HepG2 (cell line): ENCODE results near the gene DLG2. TPM values are rescaled to one million over a fixed set of nuclear protein-coding genes. Genes with fewer than 3 reads are reported as not detected.

Experiments
- ATAC-seq: fragments of 200-7000 bp; cut with Tn5 transposase; 3 replicates; pipeline ENCODE4 v1.9.1; 2020; ENCODE audit warnings: mild to moderate bottlenecking, moderate library complexity
- BruUV-seq: library from RNA; stranded (reverse); fragments of 400-500 nt; replicated peaks from 2 replicates; lab custom pipeline; 2021; lab: Mats Ljungman, UMichigan
- CTCF ChIA-PET: fragments of 300-600 bp; formaldehyde crosslinking; extraction: SDS; loops from one replicate; lab custom pipeline; 2021; ENCODE audit warnings: low total read pairs, inconsistent platforms, low intra/inter-chr PET ratio; lab: Yijun Ruan, JAX
- POLR2A ChIA-PET: fragments of 350-600 bp; sonication (Branson Sonifier 250); formaldehyde crosslinking; loops from one replicate; lab custom pipeline; 2020; ENCODE audit warnings: antibody characterized with exemption, inconsistent platforms; lab: Yijun Ruan, JAX
- DNase-seq: peaks from one replicate; pipeline ENCODE4 v3.0.0-alpha.2; 2015; ENCODE audit warnings: low spot score
- FAIRE-seq: peaks from 3 replicates; lab custom pipeline; 2011; peaks lifted over from hg19 to GRCh38; lab: Jason Lieb, UNC
- H2AFZ ChIP-seq: one replicate; pipeline ENCODE4 v1.6.1; 2011; ENCODE audit warnings: low read length, inconsistent platforms
- H3K27ac ChIP-seq: fragments of 300-600 bp; 3 replicates; pipeline ENCODE4 v1.8.0; 2011; ENCODE audit warnings: mixed run types, mild to moderate bottlenecking, mixed read lengths, low read length, inconsistent platforms; ENCODE audit not compliant: insufficient read depth; ENCODE audit errors: extremely low read length
- H3K27me3 ChIP-seq, 2 experiments: fragments of 200-600 bp in 1 of 2; 2 replicates in 1 of 2; 3 replicates in 1 of 2; pipeline versions ENCODE4 v1.6.0 to v1.8.0; 2011; ENCODE audit warnings: low read length in 2 of 2, mild to moderate bottlenecking in 2 of 2, moderate library complexity in 2 of 2, inconsistent platforms in 1 of 2; ENCODE audit not compliant: insufficient read depth in 2 of 2, control insufficient read depth in 1 of 2
- H3K36me3 ChIP-seq, 2 experiments: fragments of 200-600 bp in 1 of 2; replicated peaks in 1 of 2; 2 replicates in 1 of 2; 3 replicates in 1 of 2; pipeline versions ENCODE4 v1.5.1 to v1.8.0; 2011; ENCODE audit warnings: low read length in 2 of 2, inconsistent platforms in 1 of 2; ENCODE audit not compliant: insufficient read depth in 2 of 2, control insufficient read depth in 1 of 2
- H3K4me1 ChIP-seq: 2 replicates; pipeline ENCODE4 v1.5.1; 2012; ENCODE audit warnings: low read length, inconsistent platforms; ENCODE audit not compliant: insufficient read depth
- H3K4me2 ChIP-seq: 2 replicates; pipeline ENCODE4 v1.6.0; 2011; ENCODE audit warnings: low read depth, low read length, inconsistent platforms
- H3K4me3 ChIP-seq, 3 experiments: fragments of 200-600 bp in 1 of 3; sonication (generic), shearing (Covaris generic) in 1 of 3; replicated peaks in 1 of 3; 2 replicates each; pipeline ENCODE4 v1.5.1; 2011 to 2016; ENCODE audit warnings: low read length in 3 of 3, inconsistent platforms in 2 of 3, low read depth in 2 of 3, mild to moderate bottlenecking in 2 of 3, control low read depth in 1 of 3, mixed read lengths in 1 of 3; ENCODE audit not compliant: insufficient read depth in 1 of 3
- H3K79me2 ChIP-seq: one replicate; pipeline ENCODE4 v1.6.1; 2011; ENCODE audit warnings: low read length, inconsistent platforms; ENCODE audit not compliant: insufficient read depth
- H3K9ac ChIP-seq: 2 replicates; pipeline ENCODE4 v1.6.0; 2011; ENCODE audit warnings: mild to moderate bottlenecking, low read depth, low read length, inconsistent platforms; ENCODE audit not compliant: insufficient read depth
- H3K9me3 ChIP-seq: 2 replicates; pipeline ENCODE4 v1.5.1; 2012; ENCODE audit warnings: mild to moderate bottlenecking, low read length
- H4K20me1 ChIP-seq: 2 replicates; pipeline ENCODE4 v1.6.0; 2011; ENCODE audit warnings: inconsistent platforms, mild to moderate bottlenecking, low read length, moderate library complexity; ENCODE audit not compliant: insufficient read depth
- ATM ChIP-seq: fragments of 450-650 bp; IDR thresholded peaks from 2 replicates; pipeline ENCODE4 v1.7.1; 2017; ENCODE audit warnings: mild to moderate bottlenecking, borderline replicate concordance
- FOSL2 ChIP-seq: sonication (generic); formaldehyde crosslinking; IDR thresholded peaks from 2 replicates; pipeline ENCODE4 v1.4.0; 2020; ENCODE audit warnings: missing genetic modification reagents
- HDAC6 ChIP-seq: fragments of 200-600 bp; sonication (generic); IDR thresholded peaks from 2 replicates; pipeline ENCODE4 v1.7.0; 2017; ENCODE audit warnings: mild to moderate bottlenecking, antibody characterized with exemption, low read length, low read depth
- MEIS2 ChIP-seq: sonication (generic); formaldehyde crosslinking; IDR thresholded peaks from 2 replicates; pipeline ENCODE4 v1.9.0; 2021; ENCODE audit warnings: mild to moderate bottlenecking, missing genetic modification reagents
- NFIB ChIP-seq: sonication (generic); formaldehyde crosslinking; IDR thresholded peaks from 2 replicates; pipeline ENCODE4 v1.9.0; 2021; ENCODE audit warnings: missing genetic modification reagents, mild to moderate bottlenecking, borderline replicate concordance
- NFRKB ChIP-seq: fragments of 450-650 bp; IDR thresholded peaks from 2 replicates; pipeline ENCODE4 v1.6.1; 2017
- SNAI1 ChIP-seq: sonication (generic); formaldehyde crosslinking; IDR thresholded peaks from 2 replicates; pipeline ENCODE4 v1.5.0; 2020; ENCODE audit warnings: mild to moderate bottlenecking, missing genetic modification reagents, borderline replicate concordance
- SOX5 ChIP-seq: IDR thresholded peaks from 2 replicates; pipeline ENCODE4 v1.6.1; 2016; ENCODE audit warnings: borderline replicate concordance
- ZBTB33 ChIP-seq: sonication (generic); formaldehyde crosslinking; IDR thresholded peaks from 2 replicates; pipeline ENCODE4 v1.4.0; 2020; ENCODE audit warnings: missing genetic modification reagents
- ZFP41 ChIP-seq: sonication (generic); formaldehyde crosslinking; IDR thresholded peaks from 2 replicates; pipeline ENCODE4 v1.4.0; 2020; ENCODE audit warnings: mild to moderate bottlenecking, missing genetic modification reagents, borderline replicate concordance
- ZNF740 ChIP-seq: sonication (generic); formaldehyde crosslinking; IDR thresholded peaks from 2 replicates; pipeline ENCODE4 v1.4.0; 2020; ENCODE audit warnings: missing genetic modification reagents
- ZNF75D ChIP-seq: sonication (generic); formaldehyde crosslinking; IDR thresholded peaks from 2 replicates; pipeline ENCODE4 v1.8.1; 2023; ENCODE audit warnings: missing genetic modification reagents, mild to moderate bottlenecking, borderline replicate concordance
- WGBS: methylation state at CpG from one replicate; pipeline ENCODE4 v1.1.6; 2017; ENCODE audit warnings: low lambda C conversion rate; 5-methylcytosine and 5-hydroxymethylcytosine counted together
- in situ Hi-C: cut with HindIII; loops from 2 replicates; pipeline ENCODE4 v1.10.0; 2017; ENCODE audit warnings: low pct_unique_long_range_greater_than_20kb; ENCODE audit not compliant: extremely low pct_ligation_motif_present
- intact Hi-C: fragments of 100-400 bp; cut with micrococcal nuclease; formaldehyde crosslinking; loops from one replicate; pipeline ENCODE4 v1.10.0; 2022; ENCODE audit not compliant: unreplicated experiment
- polyA plus RNA-seq, 8 experiments: library from polyadenylated mRNA; depleted of rRNA in 3 of 8; stranded (reverse) in 7 of 8; unstranded in 1 of 8; fragments of >200 nt; fragmentation: Illumina TruSeq in 4 of 8; extraction: Trizol in 4 of 8; gene quantifications; 2 replicates each; pipeline versions ENCODE4 v1.2.1 to v1.2.3, GENCODE V29; 2011 to 2016; ENCODE audit warnings: low read depth in 4 of 8, missing spikeins in 1 of 8, mixed read lengths in 1 of 8; ENCODE audit not compliant: insufficient read depth in 1 of 8
- total RNA-seq, 5 experiments: library from RNA; depleted of rRNA; stranded (reverse); fragments of >200 nt; fragmentation: Illumina TruSeq; extraction: Trizol; gene quantifications; 2 replicates each; pipeline ENCODE4 v1.2.3, GENCODE V29; 2016; ENCODE audit warnings: low read depth in 1 of 5
- TF ChIP-seq, protein P1 (sequence below): sonication (generic); formaldehyde crosslinking; IDR thresholded peaks from 2 replicates; pipeline ENCODE4 v1.5.1; 2020; ENCODE audit warnings: missing genetic modification reagents, mild to moderate bottlenecking, borderline replicate concordance
- TF ChIP-seq, protein P2 (sequence below): IDR thresholded peaks from 2 replicates; pipeline ENCODE4 v1.6.1; 2018; ENCODE audit warnings: missing genetic modification reagents

The DLG2 gene
- total and polyA plus RNA-seq, 2 of the 13 experiments (the other 11 are each of a cell fraction or from before 2014, with no cell fraction given): 0.46 to 1.0 TPM

DNA sequence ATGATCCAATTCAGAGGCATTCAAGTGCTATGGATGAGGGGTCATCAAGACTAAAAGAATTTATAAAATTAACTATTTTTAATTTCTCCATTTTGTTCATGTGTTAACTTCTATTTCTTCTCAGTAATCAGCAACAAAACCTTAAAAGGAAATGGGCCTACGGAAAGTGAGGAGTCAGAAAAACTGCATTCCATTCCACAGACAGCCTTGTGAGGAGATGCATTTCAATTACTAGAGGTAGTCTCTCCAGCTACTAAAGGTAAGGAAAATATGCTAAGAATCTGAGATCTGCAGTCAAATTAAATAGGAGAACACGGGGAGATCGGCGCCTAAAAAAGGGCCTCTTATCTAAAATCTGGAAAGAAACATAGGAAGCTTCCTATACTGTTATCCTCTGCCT lies 661.7 kb downstream of the DLG2 start:
- in situ Hi-C loops (no loop called here), intact Hi-C loops (no loop called here)
- Histone ChIP-seq H4K20me1 (no peaks in the 10 kb centered on the region), H3K9ac (no peak overlapping the region), H3K9me3 (no peaks in the 10 kb centered on the region), H3K79me2 (no peaks in the 10 kb centered on the region), H3K27me3 (no peaks in the 10 kb centered on the region), H3K4me2 (no peak overlapping the region), H3K27ac (no peak overlapping the region), H2AFZ (no peak overlapping the region), H3K4me1 (no peaks in the 10 kb centered on the region), H3K4me3 (no peak overlapping the region), H3K36me3 (no peaks in the 10 kb centered on the region)
- DNase-seq (no peak), ATAC-seq (no peak), FAIRE-seq (no peak)
- 14% methylated on average over 4 of the region's 4 CpGs for WGBS
- TF ChIP-seq HDAC6: no peak
- TF ChIP-seq, protein P1, sequence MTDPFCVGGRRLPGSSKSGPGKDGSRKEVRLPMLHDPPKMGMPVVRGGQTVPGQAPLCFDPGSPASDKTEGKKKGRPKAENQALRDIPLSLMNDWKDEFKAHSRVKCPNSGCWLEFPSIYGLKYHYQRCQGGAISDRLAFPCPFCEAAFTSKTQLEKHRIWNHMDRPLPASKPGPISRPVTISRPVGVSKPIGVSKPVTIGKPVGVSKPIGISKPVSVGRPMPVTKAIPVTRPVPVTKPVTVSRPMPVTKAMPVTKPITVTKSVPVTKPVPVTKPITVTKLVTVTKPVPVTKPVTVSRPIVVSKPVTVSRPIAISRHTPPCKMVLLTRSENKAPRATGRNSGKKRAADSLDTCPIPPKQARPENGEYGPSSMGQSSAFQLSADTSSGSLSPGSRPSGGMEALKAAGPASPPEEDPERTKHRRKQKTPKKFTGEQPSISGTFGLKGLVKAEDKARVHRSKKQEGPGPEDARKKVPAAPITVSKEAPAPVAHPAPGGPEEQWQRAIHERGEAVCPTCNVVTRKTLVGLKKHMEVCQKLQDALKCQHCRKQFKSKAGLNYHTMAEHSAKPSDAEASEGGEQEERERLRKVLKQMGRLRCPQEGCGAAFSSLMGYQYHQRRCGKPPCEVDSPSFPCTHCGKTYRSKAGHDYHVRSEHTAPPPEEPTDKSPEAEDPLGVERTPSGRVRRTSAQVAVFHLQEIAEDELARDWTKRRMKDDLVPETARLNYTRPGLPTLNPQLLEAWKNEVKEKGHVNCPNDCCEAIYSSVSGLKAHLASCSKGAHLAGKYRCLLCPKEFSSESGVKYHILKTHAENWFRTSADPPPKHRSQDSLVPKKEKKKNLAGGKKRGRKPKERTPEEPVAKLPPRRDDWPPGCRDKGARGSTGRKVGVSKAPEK (CRISPR knock-in tag): no peak
- TF ChIP-seq ZNF75D (CRISPR knock-in tag): no peak
- TF ChIP-seq SNAI1 (CRISPR knock-in tag): no peak
- TF ChIP-seq NFRKB: no peak
- no peak for TF ChIP-seq SOX5 (CRISPR knock-in tag)
- ChIA-PET CTCF (no interaction called here), POLR2A (no interaction called here)
- no TSS peak for BruUV-seq

- FAIRE-seq: no peak
- TF ChIP-seq ZBTB33 (CRISPR knock-in tag) (no peak), ATM (no peak), ZNF740 (no peak), FOSL2 (CRISPR knock-in tag) (no peak), ZFP41 (CRISPR knock-in tag) (no peak), MEIS2 (CRISPR knock-in tag) (no peak), NFIB (no peak)
- TF ChIP-seq, protein P2, sequence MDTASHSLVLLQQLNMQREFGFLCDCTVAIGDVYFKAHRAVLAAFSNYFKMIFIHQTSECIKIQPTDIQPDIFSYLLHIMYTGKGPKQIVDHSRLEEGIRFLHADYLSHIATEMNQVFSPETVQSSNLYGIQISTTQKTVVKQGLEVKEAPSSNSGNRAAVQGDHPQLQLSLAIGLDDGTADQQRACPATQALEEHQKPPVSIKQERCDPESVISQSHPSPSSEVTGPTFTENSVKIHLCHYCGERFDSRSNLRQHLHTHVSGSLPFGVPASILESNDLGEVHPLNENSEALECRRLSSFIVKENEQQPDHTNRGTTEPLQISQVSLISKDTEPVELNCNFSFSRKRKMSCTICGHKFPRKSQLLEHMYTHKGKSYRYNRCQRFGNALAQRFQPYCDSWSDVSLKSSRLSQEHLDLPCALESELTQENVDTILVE (CRISPR knock-in tag): no peak
Observed at GRCh38 chr11:84963240-84963639, 663.9 kb downstream of the DLG2 start.

More at GRCh38 chr11:84963240-84963639, 663.9 kb downstream of the DLG2 start:
- POLR2A ChIA-PET: no interaction called here
- intact Hi-C loops: no loop called here
- WGBS: 0% methylated on average over 1 of the region's 1 CpG
- Histone ChIP-seq H3K4me2 (no peak overlapping the region), H3K4me1 (no peaks in the 10 kb centered on the region), H4K20me1 (no peaks in the 10 kb centered on the region), H3K27me3 (no peaks in the 10 kb centered on the region), H3K27ac (no peak overlapping the region), H3K4me3 (no peak overlapping the region), H3K79me2 (no peaks in the 10 kb centered on the region), H3K36me3 (no peaks in the 10 kb centered on the region), H3K9ac (no peak overlapping the region), H2AFZ (no peak overlapping the region), H3K9me3 (no peaks in the 10 kb centered on the region)
- DNase-seq (no peak), ATAC-seq (no peak)
- no TSS peak for BruUV-seq
- CTCF ChIA-PET: no interaction called here
- in situ Hi-C loops: no loop called here
